Neural cell (in vitro differentiated cells): ENCODE results near the gene NT5M. TPM values are rescaled to one million over a fixed set of nuclear protein-coding genes. Genes with fewer than 3 reads are reported as not detected.

Experiments used
- H2AFZ ChIP-seq: fragments of 200-600, 300-800 bp; sonication (generic), shearing (Covaris generic); 2 replicates; pipeline ENCODE4 v1.6.0; 2014; ENCODE audit warnings: low read depth, mild to moderate bottlenecking, antibody characterized with exemption, low read length, moderate library complexity
- H3F3A ChIP-seq: fragments of 200-600 bp; shearing (Covaris generic); 2 replicates; pipeline ENCODE4 v1.6.1; 2016; ENCODE audit warnings: mild to moderate bottlenecking, moderate library complexity, mixed read lengths, antibody characterized with exemption, low read length; ENCODE audit not compliant: insufficient read depth, poor library complexity, severe bottlenecking
- H3K27ac ChIP-seq: fragments of 200-600, 300-800 bp; sonication (generic), shearing (Covaris generic); 2 replicates; pipeline ENCODE4 v1.5.1; 2014; ENCODE audit warnings: mild to moderate bottlenecking, low read length, moderate library complexity
- H3K27me3 ChIP-seq: fragments of 300-800, 200-600 bp; sonication (generic), shearing (Covaris generic); 2 replicates; pipeline ENCODE4 v1.6.0; 2014; ENCODE audit warnings: mild to moderate bottlenecking, low read depth, low read length, moderate library complexity; ENCODE audit not compliant: insufficient read depth
- H3K36me3 ChIP-seq: fragments of 300-800, 200-600 bp; sonication (generic), shearing (Covaris generic); 2 replicates; pipeline ENCODE4 v1.5.1; 2014; ENCODE audit warnings: mild to moderate bottlenecking, antibody characterized with exemption, low read length, moderate library complexity; ENCODE audit not compliant: insufficient read depth
- H3K4me2 ChIP-seq: fragments of 300-800, 200-600 bp; sonication (generic), shearing (Covaris generic); 2 replicates; pipeline ENCODE4 v1.6.0; 2014; ENCODE audit warnings: mild to moderate bottlenecking, low read length
- H3K4me3 ChIP-seq: fragments of 300-800, 200-600 bp; sonication (generic), shearing (Covaris generic); 2 replicates; pipeline ENCODE4 v1.5.1; 2014; ENCODE audit warnings: mild to moderate bottlenecking, low read length, moderate library complexity
- H3K79me2 ChIP-seq: fragments of 200-600 bp; shearing (Covaris generic); replicated peaks from 2 replicates; pipeline ENCODE4 v1.6.0; 2014; ENCODE audit warnings: mild to moderate bottlenecking, low read length, moderate library complexity; ENCODE audit not compliant: insufficient read depth
- H3K9ac ChIP-seq: fragments of 300-800, 200-600 bp; sonication (generic), shearing (Covaris generic); 2 replicates; pipeline ENCODE4 v1.6.1; 2016; ENCODE audit warnings: mild to moderate bottlenecking, low read length, mixed read lengths
- H3K9me2 ChIP-seq: fragments of 200-600 bp; shearing (Covaris generic); 2 replicates; pipeline ENCODE4 v1.6.1; 2016; ENCODE audit warnings: mild to moderate bottlenecking, low read length, mixed read lengths; ENCODE audit not compliant: insufficient read depth
- H3K9me3 ChIP-seq: fragments of 200-600, 300-800 bp; sonication (generic), shearing (Covaris generic); 2 replicates; pipeline ENCODE4 v1.6.1; 2016; ENCODE audit warnings: mild to moderate bottlenecking, mixed run types, low read length, moderate library complexity, mixed read lengths
- H4K20me1 ChIP-seq: fragments of 200-600 bp; shearing (Covaris generic); 2 replicates; pipeline ENCODE4 v1.6.1; 2016; ENCODE audit warnings: mild to moderate bottlenecking, mixed run types; ENCODE audit not compliant: insufficient read depth
- CTCF ChIP-seq: fragments of 450-650 bp; IDR thresholded peaks from 2 replicates; pipeline ENCODE4 v1.5.1; 2014; ENCODE audit warnings: antibody characterized with exemption, mild to moderate bottlenecking, moderate library complexity; ENCODE audit not compliant: poor library complexity, severe bottlenecking
- EP300 ChIP-seq: fragments of 450-650 bp; conservative IDR thresholded peaks from 2 replicates; pipeline ENCODE4 v1.6.1; 2014; ENCODE audit warnings: antibody characterized with exemption, mild to moderate bottlenecking, moderate library complexity; ENCODE audit not compliant: poor library complexity, severe bottlenecking
- EZH2 ChIP-seq: fragments of 200-600, 300-800 bp; shearing (Covaris generic), sonication (generic); IDR thresholded peaks from 2 replicates; pipeline ENCODE4 v1.6.1; 2014; ENCODE audit warnings: antibody characterized with exemption, low read length, borderline replicate concordance, mild to moderate bottlenecking; ENCODE audit not compliant: insufficient read depth, poor library complexity, severe bottlenecking
- MXI1 ChIP-seq: fragments of 450-650 bp; conservative IDR thresholded peaks from 2 replicates; pipeline ENCODE4 v1.6.1; 2014; ENCODE audit warnings: antibody characterized with exemption, mild to moderate bottlenecking; ENCODE audit not compliant: poor library complexity, severe bottlenecking
- POLR2AphosphoS5 ChIP-seq: IDR thresholded peaks from 2 replicates; pipeline ENCODE4 v1.6.1; 2012
- RAD21 ChIP-seq: fragments of 450-650 bp; conservative IDR thresholded peaks from 2 replicates; pipeline ENCODE4 v1.6.1; 2014; ENCODE audit warnings: antibody characterized with exemption, mild to moderate bottlenecking, moderate library complexity
- REST ChIP-seq: IDR thresholded peaks from 2 replicates; pipeline ENCODE4 v1.6.1; 2012; ENCODE audit warnings: borderline replicate concordance
- SMC3 ChIP-seq: fragments of 450-650 bp; conservative IDR thresholded peaks from 2 replicates; pipeline ENCODE4 v1.6.1; 2014; ENCODE audit warnings: antibody characterized with exemption, mild to moderate bottlenecking, moderate library complexity; ENCODE audit not compliant: poor library complexity
- TAF1 ChIP-seq: IDR thresholded peaks from 2 replicates; pipeline ENCODE4 v1.6.1; 2012; ENCODE audit warnings: low read depth
- polyA plus RNA-seq: library from polyadenylated mRNA; depleted of rRNA; stranded (reverse); fragments of >200 nt; gene quantifications from 2 replicates; pipeline ENCODE4 v1.2.3, GENCODE V29; 2014

Gene NT5M
- polyA plus RNA-seq, 1 donor from 2014 or later: 11.1 TPM

GRCh38 chr17:17353625-17354484, 50.7 kb downstream of the NT5M start:
- Histone ChIP-seq H3K36me3 (no peaks in the 10 kb centered on the region), H3K79me2 (no peaks in the 10 kb centered on the region), H3K9me2 (no peaks in the 10 kb centered on the region), H3K9ac (no peak overlapping the region), H3F3A (no peaks in the 10 kb centered on the region), H3K4me2 (no peak overlapping the region), H3K9me3 (no peaks in the 10 kb centered on the region), H4K20me1 (no peaks in the 10 kb centered on the region), H3K4me3 (no peak overlapping the region), H3K27ac (no peak overlapping the region), H2AFZ (no peak overlapping the region), H3K27me3 (no peaks in the 10 kb centered on the region)
- TF ChIP-seq TAF1 (no peak), EP300 (no peak), MXI1 (no peak), CTCF (no peak), REST (no peak), RAD21 (no peak), SMC3 (no peak), POLR2AphosphoS5 (no peak), EZH2 (no peak)

GRCh38 chr17:17354560-17355349, 51.6 kb downstream of the NT5M start:
- TF ChIP-seq EP300 (no peak), CTCF (peak; percentile 94), SMC3 (peak; percentile 97), TAF1 (no peak), RAD21 (peak; percentile 93), MXI1 (peak; percentile 42)
- Histone ChIP-seq H3K36me3 (no peaks in the 10 kb centered on the region), H3K4me3 (no peak overlapping the region), H3K9me2 (no peaks in the 10 kb centered on the region), H3K79me2 (no peaks in the 10 kb centered on the region), H2AFZ (no peak overlapping the region), H4K20me1 (no peaks in the 10 kb centered on the region), H3K27ac (no peak overlapping the region), H3K4me2 (no peak overlapping the region), H3K9me3 (no peaks in the 10 kb centered on the region), H3K27me3 (no peaks in the 10 kb centered on the region), H3F3A (no peaks in the 10 kb centered on the region), H3K9ac (peak overlapping the region; percentile 22)
